HepG2 (cell line): Measurements from ENCODE around the gene TBC1D24.

ENCODE experiments used
- BHLHE40 ChIP-seq: IDR thresholded peaks from 2 replicates; pipeline ENCODE4 v1.6.1; 2011; ENCODE audit warnings: low read length, improper control_type of control experiment
- CBFB ChIP-seq: sonication (generic); formaldehyde crosslinking; IDR thresholded peaks from 2 replicates; pipeline ENCODE4 v1.4.0; 2020; ENCODE audit warnings: missing genetic modification reagents
- KLF11 ChIP-seq: IDR thresholded peaks from 2 replicates; pipeline ENCODE4 v1.6.1; 2016; ENCODE audit warnings: missing compliant biosample characterization
- ZNF850 ChIP-seq: sonication (generic); formaldehyde crosslinking; conservative IDR thresholded peaks from 2 replicates; pipeline ENCODE4 v1.9.0; 2021; ENCODE audit warnings: mild to moderate bottlenecking, missing genetic modification reagents
- TF ChIP-seq, protein P1 (sequence below): sonication (generic); formaldehyde crosslinking; IDR thresholded peaks from 2 replicates; pipeline ENCODE4 v1.5.0; 2020; ENCODE audit warnings: mild to moderate bottlenecking, missing genetic modification reagents, moderate library complexity
- TF ChIP-seq, protein P2 (sequence below): sonication (generic); formaldehyde crosslinking; IDR thresholded peaks from 2 replicates; pipeline ENCODE4 v1.4.0; 2020; ENCODE audit warnings: mild to moderate bottlenecking, missing genetic modification reagents, borderline replicate concordance

DNA sequence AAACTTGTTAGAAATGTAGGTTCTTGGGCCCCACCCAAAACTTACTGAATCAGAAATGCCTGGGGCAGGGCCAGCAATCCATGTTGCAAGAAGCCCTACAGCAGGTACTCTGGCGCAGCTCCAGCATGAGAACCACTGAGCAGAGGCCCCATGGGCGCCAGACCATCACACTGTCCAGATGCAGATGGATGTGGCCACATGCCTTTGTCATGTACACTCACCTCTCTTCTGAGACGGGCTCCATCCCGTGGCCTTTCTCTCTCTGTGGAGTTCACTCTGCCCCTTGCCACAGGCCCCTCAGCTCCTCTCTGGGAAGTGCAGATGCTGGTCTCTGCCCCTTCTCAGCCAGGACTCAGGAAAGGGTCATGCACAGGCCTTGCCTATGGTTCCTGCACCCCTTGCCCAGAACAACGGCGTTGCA is 48.0 kb upstream of the TBC1D24 start:
- TF ChIP-seq, protein P1, sequence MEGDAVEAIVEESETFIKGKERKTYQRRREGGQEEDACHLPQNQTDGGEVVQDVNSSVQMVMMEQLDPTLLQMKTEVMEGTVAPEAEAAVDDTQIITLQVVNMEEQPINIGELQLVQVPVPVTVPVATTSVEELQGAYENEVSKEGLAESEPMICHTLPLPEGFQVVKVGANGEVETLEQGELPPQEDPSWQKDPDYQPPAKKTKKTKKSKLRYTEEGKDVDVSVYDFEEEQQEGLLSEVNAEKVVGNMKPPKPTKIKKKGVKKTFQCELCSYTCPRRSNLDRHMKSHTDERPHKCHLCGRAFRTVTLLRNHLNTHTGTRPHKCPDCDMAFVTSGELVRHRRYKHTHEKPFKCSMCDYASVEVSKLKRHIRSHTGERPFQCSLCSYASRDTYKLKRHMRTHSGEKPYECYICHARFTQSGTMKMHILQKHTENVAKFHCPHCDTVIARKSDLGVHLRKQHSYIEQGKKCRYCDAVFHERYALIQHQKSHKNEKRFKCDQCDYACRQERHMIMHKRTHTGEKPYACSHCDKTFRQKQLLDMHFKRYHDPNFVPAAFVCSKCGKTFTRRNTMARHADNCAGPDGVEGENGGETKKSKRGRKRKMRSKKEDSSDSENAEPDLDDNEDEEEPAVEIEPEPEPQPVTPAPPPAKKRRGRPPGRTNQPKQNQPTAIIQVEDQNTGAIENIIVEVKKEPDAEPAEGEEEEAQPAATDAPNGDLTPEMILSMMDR (CRISPR knock-in tag) = no peak
- TF ChIP-seq, protein P2, sequence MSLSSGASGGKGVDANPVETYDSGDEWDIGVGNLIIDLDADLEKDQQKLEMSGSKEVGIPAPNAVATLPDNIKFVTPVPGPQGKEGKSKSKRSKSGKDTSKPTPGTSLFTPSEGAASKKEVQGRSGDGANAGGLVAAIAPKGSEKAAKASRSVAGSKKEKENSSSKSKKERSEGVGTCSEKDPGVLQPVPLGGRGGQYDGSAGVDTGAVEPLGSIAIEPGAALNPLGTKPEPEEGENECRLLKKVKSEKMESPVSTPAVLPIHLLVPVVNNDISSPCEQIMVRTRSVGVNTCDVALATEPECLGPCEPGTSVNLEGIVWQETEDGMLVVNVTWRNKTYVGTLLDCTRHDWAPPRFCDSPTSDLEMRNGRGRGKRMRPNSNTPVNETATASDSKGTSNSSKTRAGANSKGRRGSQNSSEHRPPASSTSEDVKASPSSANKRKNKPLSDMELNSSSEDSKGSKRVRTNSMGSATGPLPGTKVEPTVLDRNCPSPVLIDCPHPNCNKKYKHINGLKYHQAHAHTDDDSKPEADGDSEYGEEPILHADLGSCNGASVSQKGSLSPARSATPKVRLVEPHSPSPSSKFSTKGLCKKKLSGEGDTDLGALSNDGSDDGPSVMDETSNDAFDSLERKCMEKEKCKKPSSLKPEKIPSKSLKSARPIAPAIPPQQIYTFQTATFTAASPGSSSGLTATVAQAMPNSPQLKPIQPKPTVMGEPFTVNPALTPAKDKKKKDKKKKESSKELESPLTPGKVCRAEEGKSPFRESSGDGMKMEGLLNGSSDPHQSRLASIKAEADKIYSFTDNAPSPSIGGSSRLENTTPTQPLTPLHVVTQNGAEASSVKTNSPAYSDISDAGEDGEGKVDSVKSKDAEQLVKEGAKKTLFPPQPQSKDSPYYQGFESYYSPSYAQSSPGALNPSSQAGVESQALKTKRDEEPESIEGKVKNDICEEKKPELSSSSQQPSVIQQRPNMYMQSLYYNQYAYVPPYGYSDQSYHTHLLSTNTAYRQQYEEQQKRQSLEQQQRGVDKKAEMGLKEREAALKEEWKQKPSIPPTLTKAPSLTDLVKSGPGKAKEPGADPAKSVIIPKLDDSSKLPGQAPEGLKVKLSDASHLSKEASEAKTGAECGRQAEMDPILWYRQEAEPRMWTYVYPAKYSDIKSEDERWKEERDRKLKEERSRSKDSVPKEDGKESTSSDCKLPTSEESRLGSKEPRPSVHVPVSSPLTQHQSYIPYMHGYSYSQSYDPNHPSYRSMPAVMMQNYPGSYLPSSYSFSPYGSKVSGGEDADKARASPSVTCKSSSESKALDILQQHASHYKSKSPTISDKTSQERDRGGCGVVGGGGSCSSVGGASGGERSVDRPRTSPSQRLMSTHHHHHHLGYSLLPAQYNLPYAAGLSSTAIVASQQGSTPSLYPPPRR (CRISPR knock-in tag) = no peak
- TF ChIP-seq CBFB (no peak), BHLHE40 (no peak), ZNF850 (CRISPR knock-in tag) (no peak), KLF11 (CRISPR knock-in tag) (no peak)
